SK-N-SH treated with all-trans-retinoic acid at 6 μM for 48 hours (cell line): Measurements from ENCODE around the gene NOX5.

Experiments
- ATAC-seq: fragments of 200-7000 bp; cut with Tn5 transposase; 3 replicates; pipeline ENCODE4 v1.9.1; 2020; ENCODE audit warnings: mild to moderate bottlenecking, moderate library complexity
- ARNTL ChIP-seq: fragments of 450-650 bp; formaldehyde crosslinking; IDR thresholded peaks from 2 replicates; pipeline ENCODE4 v1.5.0; 2020; ENCODE audit warnings: low read depth, mild to moderate bottlenecking, moderate library complexity, borderline replicate concordance
- CSDC2 ChIP-seq: fragments of 250-450 bp; sonication (Bioruptor Pico); IDR thresholded peaks from 2 replicates; pipeline ENCODE4 v1.5.0; 2020; ENCODE audit warnings: mild to moderate bottlenecking, moderate library complexity
- GLIS3 ChIP-seq: fragments of 250-450 bp; sonication (Bioruptor Pico); IDR thresholded peaks from 2 replicates; pipeline ENCODE4 v1.5.0; 2020; ENCODE audit warnings: mild to moderate bottlenecking, moderate library complexity
- ISL1 ChIP-seq: fragments of 250-450 bp; sonication (Bioruptor Pico); IDR thresholded peaks from 2 replicates; pipeline ENCODE4 v2.1.2; 2022; ENCODE audit warnings: mild to moderate bottlenecking, moderate library complexity
- PPARA ChIP-seq: fragments of 250-450 bp; sonication (Bioruptor Pico); IDR thresholded peaks from 2 replicates; pipeline ENCODE4 v1.5.0; 2020; ENCODE audit warnings: mild to moderate bottlenecking, borderline replicate concordance
- RARB ChIP-seq: fragments of 250-450 bp; sonication (Bioruptor Pico); IDR thresholded peaks from 2 replicates; pipeline ENCODE4 v1.8.0; 2021; ENCODE audit warnings: mild to moderate bottlenecking, moderate library complexity
- SNAI2 ChIP-seq: fragments of 250-450 bp; sonication (Bioruptor Pico); IDR thresholded peaks from 2 replicates; pipeline ENCODE4 v1.5.0; 2020; ENCODE audit warnings: mild to moderate bottlenecking, moderate library complexity
- TCF4 ChIP-seq: fragments of 250-450 bp; sonication (Bioruptor Pico); IDR thresholded peaks from 2 replicates; pipeline ENCODE4 v1.8.0; 2021; ENCODE audit warnings: mild to moderate bottlenecking, moderate library complexity, borderline replicate concordance
- TOX ChIP-seq: fragments of 250-450 bp; sonication (Bioruptor Pico); IDR thresholded peaks from 2 replicates; pipeline ENCODE4 v1.8.0; 2021; ENCODE audit warnings: mild to moderate bottlenecking, moderate library complexity, borderline replicate concordance
- ZC3H10 ChIP-seq: fragments of 250-450 bp; sonication (Bioruptor Pico); IDR thresholded peaks from 2 replicates; pipeline ENCODE4 v1.5.1; 2021; ENCODE audit warnings: mild to moderate bottlenecking, moderate library complexity
- ZFP3 ChIP-seq: fragments of 250-450 bp; sonication (Bioruptor Pico); IDR thresholded peaks from 2 replicates; pipeline ENCODE4 v1.5.0; 2020; ENCODE audit warnings: mild to moderate bottlenecking, moderate library complexity
- ZNF565 ChIP-seq: fragments of 450-650 bp; formaldehyde crosslinking; conservative IDR thresholded peaks from 2 replicates; pipeline ENCODE4 v1.5.0; 2020; ENCODE audit warnings: low read depth, mild to moderate bottlenecking, moderate library complexity
- ZNF70 ChIP-seq: fragments of 450-650 bp; formaldehyde crosslinking; IDR thresholded peaks from 2 replicates; pipeline ENCODE4 v1.5.0; 2020; ENCODE audit warnings: mild to moderate bottlenecking, moderate library complexity
- ZNF8 ChIP-seq: fragments of 450-650 bp; formaldehyde crosslinking; IDR thresholded peaks from 2 replicates; pipeline ENCODE4 v1.5.0; 2020; ENCODE audit warnings: mild to moderate bottlenecking, moderate library complexity
- TF ChIP-seq, protein P1 (sequence below): fragments of 250-450 bp; sonication (Bioruptor Pico); IDR thresholded peaks from 2 replicates; pipeline ENCODE4 v1.5.1; 2020; ENCODE audit warnings: low read depth, mild to moderate bottlenecking, moderate library complexity
- TF ChIP-seq, protein P2 (sequence below): fragments of 250-450 bp; sonication (Bioruptor Pico); IDR thresholded peaks from 2 replicates; pipeline ENCODE4 v1.5.0; 2020; ENCODE audit warnings: mild to moderate bottlenecking, moderate library complexity
- TF ChIP-seq, protein P3 (sequence below): fragments of 250-450 bp; sonication (Bioruptor Pico); IDR thresholded peaks from 2 replicates; pipeline ENCODE4 v1.8.0; 2020; ENCODE audit warnings: mild to moderate bottlenecking, moderate library complexity, borderline replicate concordance
- TF ChIP-seq, protein P4 (sequence below): fragments of 250-450 bp; sonication (Bioruptor Pico); IDR thresholded peaks from 2 replicates; pipeline ENCODE4 v1.8.0; 2021; ENCODE audit warnings: low read depth, mild to moderate bottlenecking, moderate library complexity, borderline replicate concordance
- TF ChIP-seq, protein P5 (sequence below): fragments of 250-450 bp; sonication (Bioruptor Pico); IDR thresholded peaks from 2 replicates; pipeline ENCODE4 v1.5.1; 2021; ENCODE audit warnings: mild to moderate bottlenecking, moderate library complexity

NOX5 gene

DNA sequence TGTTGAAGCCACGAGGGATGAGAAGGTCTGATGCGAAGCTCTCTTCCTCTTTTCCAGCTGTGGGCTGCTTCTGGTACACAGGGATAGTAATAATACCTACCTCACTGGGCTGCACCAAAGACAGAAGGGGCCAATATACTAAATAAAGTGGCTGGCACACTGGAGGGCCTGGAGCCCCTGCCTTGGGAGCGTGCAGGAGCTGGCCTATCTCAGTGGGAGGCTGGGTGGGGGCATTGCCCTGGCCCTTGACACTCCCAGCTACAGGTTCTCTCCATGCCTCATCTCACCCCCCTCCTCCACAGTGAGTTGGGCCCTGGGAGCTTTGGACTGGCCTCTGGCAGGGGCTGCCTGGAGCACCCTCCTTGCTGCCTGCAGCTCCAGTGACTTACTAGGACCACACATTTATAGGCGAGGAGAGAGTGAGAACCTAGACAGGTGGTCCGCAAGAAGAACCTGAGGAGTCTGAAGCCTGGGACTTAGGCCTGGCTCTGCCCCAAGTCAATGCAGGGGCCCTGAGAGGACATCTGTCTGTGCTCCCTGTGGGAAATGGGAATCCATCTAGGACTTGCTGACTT is 1.6 kb downstream of the NOX5 start:
- ATAC-seq = no peak

DNA sequence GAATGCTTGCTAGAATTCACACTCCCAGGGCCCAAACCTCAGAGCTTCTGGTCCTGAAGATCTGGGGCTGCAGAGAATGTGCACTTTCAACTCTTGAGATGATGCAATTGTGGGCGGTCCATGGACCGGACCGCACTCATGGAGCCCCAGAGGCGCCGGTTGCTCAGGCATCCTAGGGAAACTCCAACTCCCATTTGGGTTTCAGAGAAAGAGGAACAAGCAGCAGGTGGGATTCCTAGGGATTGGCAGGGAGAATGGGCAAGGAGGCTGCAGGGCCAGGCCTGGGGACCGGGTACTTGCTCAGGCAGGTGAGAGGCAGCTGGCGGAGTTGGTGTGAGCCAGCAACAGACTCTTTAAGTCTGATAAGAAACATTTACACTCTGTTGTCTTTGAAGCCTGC is 3.5 kb downstream of the NOX5 start:
- no peak for ATAC-seq
- TF ChIP-seq TOX (CRISPR knock-in tag) (no peak), ZNF70 (CRISPR knock-in tag) (no peak), SNAI2 (CRISPR knock-in tag) (no peak), ZNF8 (no peak), ZC3H10 (no peak)

More for the DNA sequence above, 1.6 kb downstream of the NOX5 start:
- TF ChIP-seq, protein P1, sequence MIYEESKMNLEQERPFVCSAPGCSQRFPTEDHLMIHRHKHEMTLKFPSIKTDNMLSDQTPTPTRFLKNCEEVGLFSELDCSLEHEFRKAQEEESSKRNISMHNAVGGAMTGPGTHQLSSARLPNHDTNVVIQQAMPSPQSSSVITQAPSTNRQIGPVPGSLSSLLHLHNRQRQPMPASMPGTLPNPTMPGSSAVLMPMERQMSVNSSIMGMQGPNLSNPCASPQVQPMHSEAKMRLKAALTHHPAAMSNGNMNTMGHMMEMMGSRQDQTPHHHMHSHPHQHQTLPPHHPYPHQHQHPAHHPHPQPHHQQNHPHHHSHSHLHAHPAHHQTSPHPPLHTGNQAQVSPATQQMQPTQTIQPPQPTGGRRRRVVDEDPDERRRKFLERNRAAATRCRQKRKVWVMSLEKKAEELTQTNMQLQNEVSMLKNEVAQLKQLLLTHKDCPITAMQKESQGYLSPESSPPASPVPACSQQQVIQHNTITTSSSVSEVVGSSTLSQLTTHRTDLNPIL = no peak
- TF ChIP-seq ZNF565 (CRISPR knock-in tag) (no peak), GLIS3 (CRISPR knock-in tag) (no peak), SNAI2 (CRISPR knock-in tag) (no peak), ZNF70 (CRISPR knock-in tag) (no peak), ISL1 (CRISPR knock-in tag) (no peak), ZNF8 (no peak), ZC3H10 (no peak)

DNA sequence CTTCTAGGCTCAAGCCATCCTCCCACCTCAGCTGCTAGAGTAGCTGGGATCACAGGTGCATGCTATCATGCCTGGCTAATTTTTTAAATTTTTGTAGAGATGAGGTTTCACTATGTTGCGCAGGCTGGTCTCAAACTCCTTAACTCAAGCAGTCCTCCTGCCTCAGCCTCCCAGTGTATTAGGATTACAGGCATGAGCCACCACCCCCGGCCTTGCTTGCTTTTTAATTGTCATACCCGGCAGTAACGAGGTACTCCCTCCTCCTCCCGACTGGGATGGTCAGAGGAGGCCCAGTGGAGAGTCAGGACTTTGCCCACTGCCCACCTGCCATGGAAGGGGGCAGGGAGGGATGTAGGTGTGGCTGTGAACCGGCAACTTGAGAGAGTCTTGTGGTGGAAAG is 4.5 kb downstream of the NOX5 start:
- TF ChIP-seq ARNTL (CRISPR knock-in tag) (no peak), ISL1 (CRISPR knock-in tag) (no peak), TCF4 (CRISPR knock-in tag) (no peak), ZNF70 (CRISPR knock-in tag) (no peak), PPARA (CRISPR knock-in tag) (no peak), ZFP3 (CRISPR knock-in tag) (no peak), CSDC2 (CRISPR knock-in tag) (no peak), ZNF565 (CRISPR knock-in tag) (no peak), ZNF8 (no peak), RARB (CRISPR knock-in tag) (no peak), ZC3H10 (no peak)
- TF ChIP-seq, protein P2, sequence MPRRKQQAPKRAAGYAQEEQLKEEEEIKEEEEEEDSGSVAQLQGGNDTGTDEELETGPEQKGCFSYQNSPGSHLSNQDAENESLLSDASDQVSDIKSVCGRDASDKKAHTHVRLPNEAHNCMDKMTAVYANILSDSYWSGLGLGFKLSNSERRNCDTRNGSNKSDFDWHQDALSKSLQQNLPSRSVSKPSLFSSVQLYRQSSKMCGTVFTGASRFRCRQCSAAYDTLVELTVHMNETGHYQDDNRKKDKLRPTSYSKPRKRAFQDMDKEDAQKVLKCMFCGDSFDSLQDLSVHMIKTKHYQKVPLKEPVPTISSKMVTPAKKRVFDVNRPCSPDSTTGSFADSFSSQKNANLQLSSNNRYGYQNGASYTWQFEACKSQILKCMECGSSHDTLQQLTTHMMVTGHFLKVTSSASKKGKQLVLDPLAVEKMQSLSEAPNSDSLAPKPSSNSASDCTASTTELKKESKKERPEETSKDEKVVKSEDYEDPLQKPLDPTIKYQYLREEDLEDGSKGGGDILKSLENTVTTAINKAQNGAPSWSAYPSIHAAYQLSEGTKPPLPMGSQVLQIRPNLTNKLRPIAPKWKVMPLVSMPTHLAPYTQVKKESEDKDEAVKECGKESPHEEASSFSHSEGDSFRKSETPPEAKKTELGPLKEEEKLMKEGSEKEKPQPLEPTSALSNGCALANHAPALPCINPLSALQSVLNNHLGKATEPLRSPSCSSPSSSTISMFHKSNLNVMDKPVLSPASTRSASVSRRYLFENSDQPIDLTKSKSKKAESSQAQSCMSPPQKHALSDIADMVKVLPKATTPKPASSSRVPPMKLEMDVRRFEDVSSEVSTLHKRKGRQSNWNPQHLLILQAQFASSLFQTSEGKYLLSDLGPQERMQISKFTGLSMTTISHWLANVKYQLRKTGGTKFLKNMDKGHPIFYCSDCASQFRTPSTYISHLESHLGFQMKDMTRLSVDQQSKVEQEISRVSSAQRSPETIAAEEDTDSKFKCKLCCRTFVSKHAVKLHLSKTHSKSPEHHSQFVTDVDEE = no peak
- TF ChIP-seq, protein P3, sequence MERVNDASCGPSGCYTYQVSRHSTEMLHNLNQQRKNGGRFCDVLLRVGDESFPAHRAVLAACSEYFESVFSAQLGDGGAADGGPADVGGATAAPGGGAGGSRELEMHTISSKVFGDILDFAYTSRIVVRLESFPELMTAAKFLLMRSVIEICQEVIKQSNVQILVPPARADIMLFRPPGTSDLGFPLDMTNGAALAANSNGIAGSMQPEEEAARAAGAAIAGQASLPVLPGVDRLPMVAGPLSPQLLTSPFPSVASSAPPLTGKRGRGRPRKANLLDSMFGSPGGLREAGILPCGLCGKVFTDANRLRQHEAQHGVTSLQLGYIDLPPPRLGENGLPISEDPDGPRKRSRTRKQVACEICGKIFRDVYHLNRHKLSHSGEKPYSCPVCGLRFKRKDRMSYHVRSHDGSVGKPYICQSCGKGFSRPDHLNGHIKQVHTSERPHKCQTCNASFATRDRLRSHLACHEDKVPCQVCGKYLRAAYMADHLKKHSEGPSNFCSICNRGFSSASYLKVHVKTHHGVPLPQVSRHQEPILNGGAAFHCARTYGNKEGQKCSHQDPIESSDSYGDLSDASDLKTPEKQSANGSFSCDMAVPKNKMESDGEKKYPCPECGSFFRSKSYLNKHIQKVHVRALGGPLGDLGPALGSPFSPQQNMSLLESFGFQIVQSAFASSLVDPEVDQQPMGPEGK = no peak
- TF ChIP-seq, protein P4, sequence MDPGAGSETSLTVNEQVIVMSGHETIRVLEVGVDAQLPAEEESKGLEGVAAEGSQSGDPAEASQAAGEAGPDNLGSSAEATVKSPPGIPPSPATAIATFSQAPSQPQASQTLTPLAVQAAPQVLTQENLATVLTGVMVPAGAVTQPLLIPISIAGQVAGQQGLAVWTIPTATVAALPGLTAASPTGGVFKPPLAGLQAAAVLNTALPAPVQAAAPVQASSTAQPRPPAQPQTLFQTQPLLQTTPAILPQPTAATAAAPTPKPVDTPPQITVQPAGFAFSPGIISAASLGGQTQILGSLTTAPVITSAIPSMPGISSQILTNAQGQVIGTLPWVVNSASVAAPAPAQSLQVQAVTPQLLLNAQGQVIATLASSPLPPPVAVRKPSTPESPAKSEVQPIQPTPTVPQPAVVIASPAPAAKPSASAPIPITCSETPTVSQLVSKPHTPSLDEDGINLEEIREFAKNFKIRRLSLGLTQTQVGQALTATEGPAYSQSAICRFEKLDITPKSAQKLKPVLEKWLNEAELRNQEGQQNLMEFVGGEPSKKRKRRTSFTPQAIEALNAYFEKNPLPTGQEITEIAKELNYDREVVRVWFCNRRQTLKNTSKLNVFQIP (CRISPR knock-in tag) = no peak
- TF ChIP-seq, protein P1 = no peak
- TF ChIP-seq, protein P5, sequence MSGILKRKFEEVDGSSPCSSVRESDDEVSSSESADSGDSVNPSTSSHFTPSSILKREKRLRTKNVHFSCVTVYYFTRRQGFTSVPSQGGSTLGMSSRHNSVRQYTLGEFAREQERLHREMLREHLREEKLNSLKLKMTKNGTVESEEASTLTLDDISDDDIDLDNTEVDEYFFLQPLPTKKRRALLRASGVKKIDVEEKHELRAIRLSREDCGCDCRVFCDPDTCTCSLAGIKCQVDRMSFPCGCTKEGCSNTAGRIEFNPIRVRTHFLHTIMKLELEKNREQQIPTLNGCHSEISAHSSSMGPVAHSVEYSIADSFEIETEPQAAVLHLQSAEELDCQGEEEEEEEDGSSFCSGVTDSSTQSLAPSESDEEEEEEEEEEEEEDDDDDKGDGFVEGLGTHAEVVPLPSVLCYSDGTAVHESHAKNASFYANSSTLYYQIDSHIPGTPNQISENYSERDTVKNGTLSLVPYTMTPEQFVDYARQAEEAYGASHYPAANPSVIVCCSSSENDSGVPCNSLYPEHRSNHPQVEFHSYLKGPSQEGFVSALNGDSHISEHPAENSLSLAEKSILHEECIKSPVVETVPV = no peak
- TF ChIP-seq, all 23 proteins: peak for 0
- no peak for ATAC-seq
